OCI-M2 (cell line): ENCODE measurements around the gene DLG2.

Experiments
- DNase-seq: peaks from one replicate; lab custom pipeline; 2025; ENCODE audit not compliant: unreplicated experiment; lab: John Stamatoyannopoulos, UW

DLG2 gene

DNA sequence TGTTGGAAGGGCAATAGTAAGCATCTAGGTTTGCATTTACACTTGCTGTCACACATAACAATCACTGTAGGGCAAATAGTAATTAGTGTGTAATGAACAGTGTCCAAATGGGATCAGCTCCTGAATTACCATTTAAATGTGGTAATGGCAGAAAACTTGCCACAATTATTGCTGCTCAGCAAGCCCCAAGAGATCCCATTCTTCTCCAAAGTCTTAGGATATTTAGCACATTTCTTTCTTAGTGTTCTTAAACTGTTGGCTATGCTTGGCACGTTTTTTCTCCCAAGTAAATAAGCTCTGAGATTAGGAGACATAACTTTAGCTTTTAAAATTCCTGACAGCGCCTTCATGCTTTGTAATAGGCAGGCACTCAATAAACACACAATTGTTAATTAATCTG is 1037.0 kb downstream of the DLG2 start:
- DNase-seq = no peak

DNA sequence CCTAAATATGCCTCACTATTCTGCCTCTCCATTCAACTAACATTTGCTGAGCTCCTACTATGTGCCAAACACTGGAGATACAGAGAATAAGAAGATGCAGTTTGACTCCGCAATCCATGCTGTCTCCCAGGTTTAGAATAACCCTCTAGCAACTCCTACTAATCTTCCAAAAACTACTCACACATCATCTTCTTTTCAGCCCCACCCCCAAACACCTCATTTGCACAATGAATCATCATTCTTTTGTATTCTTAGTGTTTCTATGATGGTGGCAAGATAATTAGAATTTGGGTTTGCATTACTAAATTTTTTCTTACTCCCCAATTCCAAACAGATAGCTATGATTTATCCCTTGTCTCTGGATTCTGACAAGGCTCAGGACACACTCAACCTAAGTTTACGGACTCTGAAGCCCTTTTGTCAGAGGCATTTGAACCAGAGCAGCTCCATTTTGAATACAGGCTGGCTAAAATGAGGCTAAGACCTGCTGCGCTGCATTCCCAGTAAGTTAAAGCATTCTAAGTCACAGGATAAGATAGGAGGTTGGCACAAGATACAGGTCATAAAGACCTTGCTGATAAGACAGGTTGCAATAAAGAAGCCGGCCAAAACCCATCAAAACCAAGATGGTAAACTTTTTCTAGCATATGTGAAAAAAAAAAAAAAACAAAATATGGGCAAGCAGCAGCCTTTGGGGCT is 1038.9 kb downstream of the DLG2 start:
- no peak for DNase-seq

DNA sequence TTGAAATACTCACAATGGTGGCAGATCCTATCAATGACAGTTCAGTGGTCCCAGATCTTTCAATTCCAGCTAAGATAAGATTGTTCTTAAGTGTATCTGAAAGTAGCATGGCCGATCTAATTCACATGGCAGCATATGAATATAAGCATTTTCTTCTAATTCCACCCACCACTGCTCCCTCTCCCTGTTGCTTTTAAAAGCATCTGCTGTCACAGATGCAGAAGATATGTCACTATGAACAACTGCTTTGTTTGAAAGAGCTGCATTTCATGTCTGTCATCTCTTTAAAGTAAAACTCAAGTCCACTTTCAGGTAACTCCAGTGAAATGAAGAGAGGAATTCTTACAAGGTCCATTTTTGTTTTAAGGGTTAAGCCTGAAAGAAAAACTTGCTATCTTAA is 1044.0 kb downstream of the DLG2 start:
- DNase-seq = no peak

DNA sequence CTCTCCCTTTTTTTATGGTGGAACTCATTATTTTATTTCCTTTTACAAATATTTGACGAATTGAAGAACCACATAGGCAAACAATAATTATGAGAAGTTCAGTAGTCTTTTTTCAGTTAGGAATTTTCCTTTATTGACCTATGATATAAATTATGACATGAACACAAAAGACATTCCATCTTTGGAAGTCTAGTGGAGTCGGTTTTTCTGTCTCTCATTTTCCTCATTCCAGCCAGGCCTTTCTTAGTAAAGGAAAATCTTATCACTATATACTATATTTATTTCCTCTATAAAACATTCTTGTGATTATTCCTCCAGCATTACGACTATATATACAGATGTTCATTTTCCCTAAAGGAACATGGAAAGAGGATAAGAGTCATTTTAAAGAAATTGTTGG is 1046.1 kb downstream of the DLG2 start:
- no peak for DNase-seq

DNA sequence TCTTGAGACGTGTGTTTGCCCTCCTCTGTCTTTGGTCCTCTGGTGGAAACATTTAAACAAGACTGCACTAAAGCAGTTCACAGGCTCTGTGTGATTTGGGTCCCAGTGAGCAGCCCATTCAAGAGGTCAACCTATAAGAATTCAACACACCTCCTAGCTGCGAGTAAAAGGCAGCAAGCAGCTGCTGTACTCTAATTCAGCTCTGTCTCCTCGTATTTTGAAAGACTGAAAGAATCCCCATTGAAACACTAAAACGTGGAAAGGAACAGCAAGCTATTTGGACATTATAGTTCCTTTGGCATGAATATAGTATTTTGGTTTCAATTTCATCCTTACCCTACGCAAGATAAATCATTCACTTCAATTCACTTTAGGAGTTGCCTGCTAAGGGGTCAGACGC is 1046.7 kb downstream of the DLG2 start:
- DNase-seq = no peak

DNA sequence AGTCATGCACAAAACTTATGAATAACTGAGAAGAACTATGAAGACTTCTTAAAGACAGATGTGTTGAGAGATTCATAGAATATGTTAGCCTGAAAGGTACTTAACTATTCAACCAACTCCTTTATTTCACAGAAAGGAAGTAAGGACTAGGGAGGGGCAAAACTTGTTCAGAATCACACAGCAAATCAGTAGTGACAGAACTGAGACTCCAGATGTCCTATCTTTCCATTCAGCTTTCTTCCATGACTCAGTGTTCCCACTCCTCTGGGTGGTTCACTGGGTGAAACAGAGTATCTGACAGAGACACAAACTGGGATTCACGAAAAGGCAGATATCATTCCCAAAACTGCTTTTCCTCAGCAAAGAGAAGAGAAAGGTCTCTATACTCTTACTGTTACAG is 1053.3 kb downstream of the DLG2 start:
- no peak for DNase-seq

DNA sequence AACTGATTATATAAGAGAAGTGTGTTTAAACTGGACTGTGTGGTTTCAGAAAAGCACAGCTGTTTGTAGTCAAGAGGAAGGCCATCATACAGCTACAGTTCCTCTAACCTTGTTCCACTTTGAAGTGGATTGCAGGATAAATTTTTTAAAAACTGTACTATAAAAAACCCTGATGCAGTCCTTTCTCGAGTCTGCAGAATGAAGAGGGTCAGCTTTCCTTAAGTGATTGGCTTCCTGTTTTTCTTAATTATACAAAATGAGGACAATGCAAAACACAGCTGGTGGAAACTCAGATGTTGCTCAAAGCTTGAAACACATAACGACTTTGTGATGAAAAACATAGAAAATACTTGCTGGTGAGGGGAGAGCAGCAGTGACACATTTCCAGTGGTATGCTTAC is 1060.5 kb downstream of the DLG2 start:
- no peak for DNase-seq

DNA sequence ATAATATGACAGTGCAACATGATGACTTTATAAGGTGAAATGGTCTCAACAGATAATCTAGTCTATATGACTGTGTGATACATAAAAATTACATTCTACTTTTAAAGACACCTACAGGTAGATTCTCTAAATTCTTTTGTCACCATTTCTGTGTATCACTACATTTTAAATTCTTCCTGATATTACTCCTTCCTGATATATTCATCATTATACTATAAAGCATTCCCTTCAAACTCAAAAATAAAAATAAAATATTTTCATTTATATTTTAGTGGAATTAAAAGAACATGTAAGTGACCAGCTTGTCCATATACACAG is 1062.3 kb downstream of the DLG2 start:
- no peak for DNase-seq

DNA sequence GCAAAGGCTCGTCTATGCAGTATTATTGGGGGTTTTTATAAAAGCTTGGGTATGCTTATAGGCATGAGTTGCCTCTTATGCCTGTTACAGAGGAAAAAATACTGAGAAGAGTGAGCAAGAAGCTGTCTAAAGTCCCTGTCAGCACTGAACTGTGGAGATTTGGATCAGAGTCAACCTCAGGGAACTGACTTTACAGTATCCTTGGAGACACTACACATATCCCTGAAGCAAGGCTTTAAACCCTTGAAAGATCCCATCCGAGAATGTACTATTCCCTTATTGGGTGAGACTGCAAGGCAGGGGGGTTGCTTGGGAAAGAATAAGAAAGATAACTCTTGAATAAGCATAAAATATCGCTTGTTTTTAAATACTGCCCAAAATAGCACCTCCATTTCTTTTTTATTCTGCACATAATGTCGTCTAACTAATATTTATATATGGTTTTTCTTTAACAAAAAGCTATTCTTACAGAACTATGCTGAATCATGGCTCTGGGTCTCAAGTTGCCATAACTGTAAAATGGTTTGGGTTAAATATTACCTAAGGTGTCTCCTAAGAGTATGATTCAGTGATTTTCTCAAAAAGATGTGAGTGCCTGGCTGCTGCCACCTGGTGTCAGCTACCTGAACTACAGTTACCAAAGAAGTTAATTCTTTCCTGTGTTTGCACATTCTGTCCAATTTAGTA is 1062.8 kb downstream of the DLG2 start:
- DNase-seq = no peak

DNA sequence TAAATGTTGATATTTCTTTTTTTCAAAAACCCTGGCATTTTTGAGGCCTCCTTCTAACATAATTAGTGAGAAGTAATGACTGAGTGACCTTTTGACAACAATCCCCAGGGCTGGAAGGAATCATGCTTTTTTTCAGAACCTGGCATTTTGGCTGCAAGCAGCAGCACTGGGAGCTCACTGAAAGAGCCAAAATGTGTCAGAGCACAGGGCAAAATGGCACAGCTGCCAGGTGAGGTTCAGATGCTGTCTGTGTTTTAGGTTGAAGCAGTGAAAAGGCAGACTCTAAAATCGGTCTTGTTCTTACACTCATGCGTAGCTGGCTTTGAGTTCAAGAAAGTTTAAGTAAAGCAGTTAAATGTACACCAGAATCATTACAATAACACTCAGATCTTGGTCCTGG is 1063.8 kb downstream of the DLG2 start:
- DNase-seq = no peak

DNA sequence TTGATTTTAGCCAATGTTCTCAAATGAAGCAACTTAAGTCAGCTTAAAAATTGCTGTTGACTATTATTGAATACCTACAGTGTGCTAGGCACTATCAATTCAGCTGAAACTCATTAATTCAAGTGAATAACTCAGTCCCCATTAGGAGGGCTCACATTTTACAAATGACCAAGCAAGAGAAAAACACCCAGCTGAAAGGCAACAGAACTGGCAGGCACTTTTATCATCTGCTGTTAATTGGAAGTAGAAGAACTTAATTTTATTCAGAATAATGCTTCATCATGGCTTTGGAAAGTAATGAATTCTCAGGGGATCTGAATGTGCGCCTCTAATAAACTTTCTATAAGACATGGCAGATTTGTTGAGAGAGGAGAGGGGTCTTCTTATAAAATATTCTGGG is 1066.9 kb downstream of the DLG2 start:
- no peak for DNase-seq

DNA sequence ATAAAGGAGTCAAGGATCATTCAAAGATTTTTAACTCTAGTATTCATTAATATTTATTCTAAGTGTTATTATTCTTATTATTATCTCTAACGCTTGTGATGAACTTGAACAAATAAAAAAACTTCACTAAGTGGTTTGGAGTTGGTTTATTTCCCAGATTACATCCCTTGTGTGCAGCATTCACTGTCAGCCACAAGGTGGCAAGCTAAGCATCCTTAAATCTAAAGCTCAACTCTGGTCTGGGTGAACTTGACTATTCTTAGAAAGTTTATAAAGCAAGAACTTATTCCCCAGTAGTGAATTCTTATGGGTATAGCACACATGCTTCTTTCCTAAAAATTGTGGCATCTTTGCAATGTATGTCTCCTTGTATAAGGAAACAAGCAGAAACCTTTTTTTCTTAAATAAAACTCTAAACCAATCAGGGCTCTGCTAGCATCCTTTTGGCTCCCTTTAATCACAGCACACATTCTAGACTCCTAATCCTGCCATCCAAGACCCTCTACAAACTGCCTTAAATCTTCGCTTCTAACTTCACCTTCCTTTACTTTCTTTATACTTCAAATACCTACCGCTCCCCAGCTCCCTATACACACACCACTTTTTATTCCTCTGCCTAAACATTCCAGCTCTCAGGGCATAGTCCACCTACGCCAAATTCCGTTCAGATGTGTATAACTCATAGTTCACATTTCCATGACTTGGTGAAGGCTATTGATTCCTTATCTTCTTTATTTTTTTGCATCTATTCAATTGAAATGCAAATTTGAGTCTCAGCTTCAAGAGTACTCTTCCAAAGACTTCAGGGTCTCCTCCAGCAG is 1068.8 kb downstream of the DLG2 start:
- no peak for DNase-seq

DNA sequence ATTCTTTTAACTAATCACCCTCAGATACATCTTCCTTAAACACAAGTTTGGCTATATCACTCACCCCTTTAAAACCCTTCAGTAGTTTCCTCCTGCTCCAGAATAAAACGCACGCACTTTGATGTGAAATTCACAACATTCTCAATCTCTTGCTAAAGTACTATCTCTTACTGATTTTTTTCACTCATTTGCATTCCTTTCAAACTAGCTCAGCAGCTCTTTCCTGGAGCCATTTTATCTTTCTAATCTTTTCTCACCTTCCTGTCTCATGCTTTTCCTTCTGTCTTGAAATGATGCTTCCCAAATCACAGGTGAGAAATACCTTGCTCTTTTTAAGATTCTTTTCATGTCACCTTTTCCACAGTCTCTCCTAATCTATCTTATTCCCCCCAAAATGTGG is 1074.4 kb downstream of the DLG2 start:
- DNase-seq = no peak

DNA sequence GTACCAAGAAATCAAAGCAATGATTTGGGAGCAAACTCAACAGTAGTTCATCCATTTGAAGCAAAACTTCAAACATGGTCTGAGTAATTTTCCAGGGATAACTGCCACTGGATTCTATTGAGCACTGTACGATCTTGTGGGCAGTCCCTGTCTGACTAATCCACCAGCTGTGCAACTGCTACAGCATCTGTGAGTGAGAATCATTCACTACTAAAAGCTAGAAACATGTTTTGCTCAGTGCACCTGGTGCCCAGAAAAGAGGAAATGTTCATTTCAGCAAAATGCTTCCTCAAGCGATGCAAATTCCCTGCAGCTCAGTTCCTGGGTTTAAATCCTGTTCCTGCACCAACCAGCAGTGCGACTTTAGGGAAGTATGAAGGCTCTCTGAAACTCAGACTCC is 1077.9 kb downstream of the DLG2 start:
- DNase-seq = no peak

DNA sequence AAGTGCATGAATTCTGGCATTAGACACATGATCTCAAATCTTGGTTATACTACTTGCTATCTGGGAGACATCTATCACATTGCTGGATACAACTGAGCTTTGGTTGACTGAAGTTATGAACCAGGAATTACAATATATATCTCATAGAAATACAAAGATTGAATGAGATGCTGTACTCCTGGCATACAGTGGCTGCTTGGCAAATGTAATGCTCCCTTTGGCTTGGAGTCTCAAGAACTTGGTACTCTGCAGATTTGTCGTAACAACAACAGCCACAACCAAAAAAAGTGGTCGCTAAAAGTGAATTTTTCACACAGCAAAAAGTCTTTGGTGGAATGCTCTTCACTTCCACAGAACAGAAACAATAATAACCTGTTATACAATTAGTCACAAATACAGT is 1082.6 kb downstream of the DLG2 start:
- DNase-seq = no peak

DNA sequence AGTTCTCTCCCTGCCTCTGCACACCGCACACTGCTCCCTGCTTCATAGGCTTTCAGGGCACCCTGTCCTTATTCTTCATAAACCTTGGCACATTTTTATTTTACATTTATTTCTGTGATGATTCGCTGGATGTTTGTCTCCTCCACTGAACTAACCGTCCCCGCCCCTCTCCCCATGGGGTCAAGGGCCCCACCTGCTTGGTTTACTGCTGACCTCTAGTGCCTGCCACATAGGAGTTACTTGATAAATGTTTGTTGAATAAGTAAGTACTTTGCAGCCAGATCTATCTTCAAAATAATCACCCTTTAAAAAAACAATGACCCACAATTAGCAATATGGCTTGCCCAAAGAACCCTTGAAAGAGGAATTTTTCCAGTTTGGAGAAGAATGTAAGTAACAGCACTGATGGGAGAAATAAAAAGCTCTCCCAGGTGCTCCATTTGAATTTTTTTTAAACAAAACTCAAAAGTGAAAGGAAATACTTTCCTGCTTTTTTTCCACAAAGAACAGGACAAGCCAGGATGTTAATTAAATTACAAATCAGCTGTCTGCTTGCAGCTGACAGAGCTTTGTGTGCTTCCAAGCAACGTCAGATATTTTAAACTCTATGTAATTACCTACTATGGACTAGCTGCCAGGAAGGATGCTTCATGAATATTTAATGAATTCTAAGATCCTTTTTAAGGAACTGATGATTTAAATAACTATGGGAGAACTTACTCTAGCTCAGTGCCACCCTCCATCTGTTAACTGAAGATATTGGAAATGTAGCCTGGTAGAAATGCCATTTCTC is 1083.6 kb downstream of the DLG2 start:
- no peak for DNase-seq

DNA sequence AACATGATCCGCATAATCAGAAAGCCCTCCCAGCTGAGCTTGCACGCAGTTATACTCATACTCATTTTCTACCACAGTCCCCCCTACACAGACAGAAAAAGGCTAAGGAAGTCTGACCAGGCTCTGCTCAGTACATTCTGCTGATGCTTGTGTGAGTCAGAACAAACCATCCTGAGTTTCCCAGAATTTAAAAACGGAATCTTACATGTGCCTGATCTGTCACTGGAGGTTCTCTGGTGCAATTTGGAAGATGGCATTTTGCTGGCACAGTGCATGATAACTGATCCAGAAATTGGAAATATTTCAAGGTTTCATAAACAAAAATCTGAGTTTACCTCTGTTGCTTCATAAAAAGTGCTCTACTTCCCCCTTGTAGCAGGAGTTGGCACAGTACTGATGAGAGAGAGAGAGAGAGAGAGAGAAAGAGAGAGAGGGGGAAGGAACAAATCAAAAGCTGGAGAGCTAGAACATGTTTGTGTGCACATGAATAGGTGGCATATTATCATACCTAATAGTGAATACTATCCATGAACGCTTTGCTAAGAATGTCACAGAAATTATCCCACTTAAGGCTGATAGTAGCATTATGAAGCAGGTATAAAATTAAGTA is 1085.3 kb downstream of the DLG2 start:
- no peak for DNase-seq

DNA sequence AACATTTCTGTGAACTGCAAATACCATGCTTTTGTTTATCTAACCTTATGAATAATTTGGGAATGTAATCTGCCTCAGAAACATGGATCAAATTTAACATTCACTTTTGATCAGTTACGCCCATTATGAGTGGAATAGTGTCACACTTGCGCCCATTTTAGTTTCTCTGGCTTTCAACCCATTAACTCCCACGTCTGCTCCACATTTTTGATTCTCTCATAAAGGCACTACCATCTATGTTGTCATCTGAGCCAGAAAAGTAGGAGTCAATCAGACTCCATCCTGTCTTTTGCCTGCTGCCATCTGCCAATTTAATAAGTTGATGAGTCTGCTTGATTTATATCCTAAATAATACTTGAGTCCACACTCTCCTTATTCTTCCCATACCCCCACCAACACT is 1090.7 kb downstream of the DLG2 start:
- DNase-seq = no peak

DNA sequence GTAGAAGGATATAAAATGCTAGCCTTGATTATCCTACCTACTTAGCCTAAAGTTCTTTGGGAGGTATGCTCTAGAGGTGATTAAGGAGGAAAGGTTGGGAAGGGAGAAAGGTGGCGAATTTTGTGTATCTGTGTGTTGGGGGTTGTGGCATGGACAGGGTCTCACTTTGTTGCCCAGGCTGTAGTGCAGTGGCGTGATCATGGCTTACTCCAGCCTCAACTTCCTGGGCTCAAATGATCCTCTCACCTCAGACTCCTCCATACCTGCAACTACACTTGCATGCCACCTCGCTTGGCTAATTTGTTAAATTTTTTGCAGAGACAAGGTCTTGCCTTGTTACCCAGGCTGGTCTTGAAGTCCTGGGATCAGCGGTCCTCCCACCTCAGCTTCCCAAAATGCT is 1094.8 kb downstream of the DLG2 start:
- DNase-seq = no peak

DNA sequence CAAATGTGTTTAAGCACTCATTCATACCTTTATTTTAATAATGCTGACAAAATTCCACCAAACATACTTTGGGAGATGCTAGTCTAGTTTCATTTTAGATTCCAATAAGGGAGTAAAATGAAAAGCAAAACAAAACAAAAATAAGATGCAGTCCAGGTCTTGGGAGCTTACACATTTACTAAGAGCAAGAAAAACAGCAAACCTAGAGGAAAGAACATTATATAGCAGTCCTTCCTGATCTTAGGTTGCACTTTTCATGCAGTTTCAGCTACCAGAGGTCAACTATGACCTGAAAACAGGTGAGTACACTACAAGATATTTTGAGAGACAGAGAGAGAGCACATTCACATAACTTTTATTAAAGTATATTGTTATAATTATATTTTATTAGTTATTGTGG is 1100.9 kb downstream of the DLG2 start:
- no peak for DNase-seq

DNA sequence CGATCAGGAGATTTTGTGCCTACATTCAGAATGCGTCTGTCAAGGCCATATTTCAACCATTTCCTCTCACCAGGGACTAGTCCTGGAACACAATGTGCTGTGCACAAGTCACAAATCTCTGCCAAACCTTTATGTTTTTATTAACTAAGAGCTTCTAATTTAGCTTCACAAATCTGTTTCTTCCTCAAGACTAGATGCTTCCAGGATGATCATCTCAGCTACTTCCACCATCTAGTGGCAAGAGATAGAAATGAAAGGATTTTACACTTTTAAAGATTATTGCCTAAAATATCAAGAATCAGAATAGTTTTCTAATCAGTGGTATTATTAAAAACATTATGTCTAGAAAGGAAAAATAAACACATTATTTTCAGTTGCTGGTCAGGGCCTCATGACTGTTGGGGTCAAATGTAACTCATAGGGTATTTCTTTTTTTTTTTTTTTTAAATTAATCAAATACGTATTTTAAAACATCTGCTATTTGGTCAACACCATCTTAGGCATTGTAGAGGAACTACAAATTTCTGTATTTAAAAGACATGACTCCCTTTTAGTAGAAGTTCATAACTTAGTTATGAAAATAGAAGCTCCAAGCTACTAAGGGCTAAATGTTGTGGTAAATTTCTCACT is 1102.6 kb downstream of the DLG2 start:
- no peak for DNase-seq
